GM12892 (cell line): Measurements from ENCODE around the gene DOCK8.
A peak's percentile ranks its signal among the peaks of the same experiment; 100 is the strongest.

Experiments
- DNase-seq: peaks from one replicate; pipeline ENCODE4 v3.0.0; 2011; ENCODE audit not compliant: insufficient read length
- FAIRE-seq: peaks from 2 replicates; lab custom pipeline; 2011; peaks lifted over from hg19 to GRCh38; lab: Jason Lieb, UNC
- POLR2A ChIP-seq: IDR thresholded peaks from 2 replicates; pipeline ENCODE4 v1.6.1; 2011; ENCODE audit warnings: low read depth, low read length, control low read depth
- POLR2AphosphoS5 ChIP-seq: IDR thresholded peaks from 2 replicates; pipeline ENCODE4 v1.6.1; 2011; ENCODE audit warnings: low read depth, low read length, control low read depth
- TAF1 ChIP-seq: IDR thresholded peaks from 2 replicates; pipeline ENCODE4 v1.6.1; 2011; ENCODE audit warnings: low read depth, mild to moderate bottlenecking, control low read depth, low read length, borderline replicate concordance

Gene DOCK8

DNA sequence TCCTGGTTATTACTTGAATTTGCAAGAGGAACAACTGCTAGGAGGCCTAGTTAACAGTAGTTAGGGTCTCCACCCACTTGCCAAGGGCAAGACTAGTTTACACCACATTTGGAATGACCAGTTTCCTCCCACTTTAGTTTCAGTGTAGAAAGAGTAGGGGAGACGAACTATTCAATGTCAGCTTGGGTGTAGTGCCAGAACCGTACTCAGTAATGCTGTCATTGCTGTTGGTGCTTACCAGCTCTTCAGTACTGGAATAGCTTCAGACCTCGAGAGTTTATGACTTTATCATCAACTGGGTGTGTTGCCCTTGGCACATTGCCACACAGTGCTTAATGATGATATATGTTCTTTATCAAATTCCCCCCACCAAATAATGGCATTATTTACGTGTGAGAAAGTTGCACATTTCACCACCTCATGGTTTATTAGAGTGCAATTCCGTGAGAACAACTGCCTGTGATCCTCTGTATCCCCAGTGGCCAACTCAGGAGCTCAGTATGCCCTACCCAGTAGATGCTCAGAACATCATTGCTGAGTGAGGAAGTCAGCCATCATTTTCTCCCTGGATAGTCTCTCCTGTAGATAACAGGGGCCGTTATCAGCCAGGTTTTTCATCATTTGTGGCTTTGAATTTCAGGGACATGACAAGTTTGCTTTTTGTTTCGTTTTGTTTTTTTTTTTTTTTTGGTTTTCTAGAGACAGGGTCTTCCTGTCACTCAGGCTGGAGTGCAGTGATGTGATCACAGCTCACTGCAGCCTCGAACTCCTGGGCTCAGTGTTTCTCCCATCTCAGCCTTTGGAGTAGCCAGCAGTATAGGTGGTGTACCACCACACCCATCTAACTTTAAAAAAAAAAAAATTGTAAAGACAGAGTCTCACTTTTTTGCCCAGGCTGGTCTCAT is 67.3 kb downstream of the DOCK8 start:
- no peak for TF ChIP-seq TAF1
- no peak for TF ChIP-seq POLR2A
- TF ChIP-seq POLR2AphosphoS5: no peak
- DNase-seq (no peak), FAIRE-seq (peak; percentile 27)

DNA sequence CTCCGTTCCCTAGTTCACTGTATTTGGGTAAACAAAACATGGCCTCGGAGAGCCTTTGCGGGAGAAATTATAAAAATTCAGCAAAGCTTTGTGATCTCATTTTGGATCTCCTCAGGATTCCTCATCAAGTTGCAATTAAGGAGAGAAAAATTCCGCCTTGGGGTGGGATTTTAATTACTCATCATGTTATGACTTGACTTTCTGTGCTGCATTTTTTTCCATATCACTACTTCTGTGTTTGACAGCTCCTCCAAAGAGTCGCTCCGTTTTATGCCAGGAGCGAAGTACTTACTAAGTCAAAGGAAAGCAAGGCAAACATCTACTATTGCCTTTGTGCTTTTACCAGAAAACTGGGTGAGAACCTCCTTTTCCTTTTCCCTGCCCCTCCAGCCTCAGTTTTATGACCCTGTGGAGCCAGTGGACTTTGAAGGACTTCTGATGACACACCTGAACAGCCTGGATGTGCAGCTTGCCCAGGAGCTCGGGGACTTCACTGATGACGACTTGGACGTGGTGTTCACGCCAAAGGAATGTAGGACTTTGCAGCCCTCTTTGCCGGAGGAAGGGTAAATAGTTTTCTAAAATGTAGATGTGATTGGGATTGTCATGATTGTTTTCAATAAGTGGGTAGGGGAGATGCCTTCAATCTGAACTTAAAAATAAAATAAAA is 71.5 kb downstream of the DOCK8 start:
- DNase-seq: no peak
- TF ChIP-seq POLR2AphosphoS5 (no peak), POLR2A (no peak), TAF1 (no peak)
- no peak for FAIRE-seq

DNA sequence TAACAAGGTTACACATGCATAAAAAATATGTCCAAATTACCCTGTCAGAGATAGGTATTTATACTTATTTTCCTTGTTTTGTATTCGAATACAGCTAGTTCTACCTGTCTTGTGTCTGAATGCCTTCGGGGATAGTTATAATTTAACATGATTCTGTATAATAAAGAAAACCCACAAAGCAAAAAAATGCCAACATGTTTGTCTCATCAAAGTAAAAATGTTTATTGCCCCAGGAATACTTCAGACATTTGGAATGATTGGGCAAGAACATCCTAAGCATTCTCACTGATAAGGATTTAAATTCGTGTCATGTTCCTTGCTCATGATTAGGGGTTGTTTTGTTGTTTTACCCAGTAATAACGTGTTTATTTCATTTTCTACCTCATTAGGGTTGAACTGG is 74.5 kb downstream of the DOCK8 start:
- DNase-seq: no peak
- no peak for FAIRE-seq
- TF ChIP-seq TAF1 (no peak), POLR2AphosphoS5 (no peak), POLR2A (no peak)

DNA sequence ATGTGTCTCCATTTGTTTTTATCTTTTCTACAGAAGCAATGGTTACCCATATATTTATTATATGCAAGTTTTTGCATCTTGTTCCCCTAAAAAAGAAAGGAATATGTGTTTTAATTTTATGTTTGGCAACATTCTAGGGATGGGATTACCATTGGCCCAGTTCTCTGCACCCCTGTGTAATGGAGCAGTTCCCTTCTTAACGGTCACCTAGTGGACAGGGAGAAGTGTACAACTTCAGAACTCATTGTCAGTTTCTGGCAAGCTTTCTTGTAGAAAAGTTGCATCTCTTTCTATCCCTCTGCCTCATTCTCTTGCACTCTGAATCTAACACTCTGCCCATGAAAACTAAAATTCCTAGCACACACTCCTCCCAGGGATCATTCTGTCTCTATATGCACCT is 78.2 kb downstream of the DOCK8 start:
- no peak for DNase-seq
- TF ChIP-seq POLR2AphosphoS5 (no peak), POLR2A (no peak), TAF1 (no peak)
- FAIRE-seq: no peak

DNA sequence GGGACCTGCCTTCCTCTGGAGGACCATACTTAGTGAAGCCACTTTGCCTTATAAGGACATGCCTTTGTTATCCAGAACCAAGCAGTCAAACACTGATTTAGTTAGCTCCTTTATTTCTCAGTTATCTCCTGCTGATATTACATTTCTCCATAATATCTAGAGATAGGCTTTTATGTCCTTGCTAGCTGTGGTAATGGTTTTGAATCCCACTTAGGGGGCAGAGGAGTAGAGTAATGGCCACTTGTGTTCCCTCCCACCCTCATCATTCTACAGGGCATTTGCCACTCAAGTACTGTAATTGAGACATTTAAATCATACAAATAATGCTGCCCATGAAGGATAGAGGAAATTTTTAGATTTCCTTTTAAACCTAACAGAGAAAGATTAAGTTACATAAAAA is 80.9 kb downstream of the DOCK8 start:
- no peak for DNase-seq
- TF ChIP-seq POLR2A: no peak
- TF ChIP-seq TAF1: no peak
- TF ChIP-seq POLR2AphosphoS5: no peak
- FAIRE-seq: no peak

DNA sequence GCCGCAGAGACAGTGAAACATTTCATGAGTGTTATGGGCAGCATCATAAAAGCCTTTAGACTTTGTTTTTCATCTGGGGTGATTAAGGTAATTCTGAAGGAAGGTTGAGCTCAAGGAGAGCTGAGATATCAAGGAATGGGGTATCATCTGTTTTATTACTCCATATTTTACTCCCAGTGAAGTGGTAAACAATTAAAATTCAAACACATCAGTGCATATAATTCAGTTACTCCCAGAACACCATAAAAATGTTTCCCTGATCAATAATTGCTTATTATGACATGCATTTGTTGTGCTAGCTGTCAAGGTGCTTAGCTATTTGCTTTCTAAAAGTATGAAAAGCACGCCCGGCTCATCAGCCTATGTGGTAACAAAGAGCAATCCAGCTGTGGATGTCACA is 81.7 kb downstream of the DOCK8 start:
- FAIRE-seq: no peak
- TF ChIP-seq POLR2A (no peak), TAF1 (no peak), POLR2AphosphoS5 (no peak)
- DNase-seq: no peak

DNA sequence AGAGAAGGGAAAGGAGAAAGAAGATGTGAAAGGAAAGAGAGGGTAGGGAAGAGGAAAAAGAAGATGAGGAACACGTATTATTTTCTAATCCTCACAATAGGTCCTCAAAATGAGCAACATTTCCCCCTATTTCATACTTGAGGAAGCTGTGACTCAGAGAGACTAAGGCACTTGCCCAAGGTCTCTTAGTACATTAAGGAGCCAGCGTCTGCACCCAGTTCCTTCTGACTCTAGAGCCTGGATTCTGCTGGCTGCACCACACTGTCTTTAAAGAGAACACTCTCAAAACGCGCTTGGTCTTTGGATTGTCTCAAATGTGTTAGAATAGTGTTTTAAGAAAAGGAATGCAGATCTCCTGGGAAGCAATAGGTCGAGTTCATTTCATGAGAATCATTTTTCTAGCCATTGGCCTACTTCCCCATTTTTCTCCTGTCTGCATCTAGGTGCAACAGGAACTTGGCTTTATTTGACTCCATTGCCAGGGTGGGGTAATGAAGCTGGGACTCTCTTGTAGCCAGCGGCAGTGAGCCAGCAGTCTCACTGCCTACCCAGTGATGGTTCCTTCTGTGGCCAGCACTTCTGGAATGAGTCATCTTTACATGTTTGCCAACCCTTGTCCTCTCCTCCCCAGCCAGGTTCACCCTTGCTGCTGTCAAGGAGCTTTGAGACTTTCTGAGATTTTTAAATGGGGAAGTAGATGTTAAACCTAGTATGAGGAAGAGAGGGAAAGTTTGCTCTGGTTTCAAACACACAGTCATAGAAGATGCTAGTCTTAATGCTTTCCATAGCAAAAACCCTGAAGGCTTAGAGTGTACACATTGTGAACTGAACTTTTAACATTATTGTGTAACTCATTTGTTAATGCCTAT is 82.7 kb downstream of the DOCK8 start:
- TF ChIP-seq POLR2A: no peak
- TF ChIP-seq TAF1: no peak
- no peak for TF ChIP-seq POLR2AphosphoS5
- DNase-seq (peak; percentile 16), FAIRE-seq (peak; percentile 99)

DNA sequence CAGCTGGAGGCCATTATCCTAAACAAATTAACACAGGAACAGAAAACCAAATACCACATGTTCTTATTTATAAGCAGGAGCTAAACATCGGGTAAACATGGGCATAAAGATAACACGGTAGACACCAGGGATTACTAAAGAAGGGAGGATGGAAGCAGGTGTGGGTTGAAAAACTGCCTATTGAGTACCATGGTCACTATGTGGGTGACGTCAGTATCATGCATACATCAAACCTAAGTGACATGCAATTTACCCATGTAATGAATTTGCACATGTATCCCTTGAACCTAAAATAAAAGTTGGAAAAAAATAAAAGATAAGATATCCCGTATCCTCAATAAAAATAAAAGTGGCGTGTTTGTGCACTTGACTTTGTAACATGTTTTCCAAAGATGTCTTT is 88.8 kb downstream of the DOCK8 start:
- TF ChIP-seq TAF1 (no peak), POLR2AphosphoS5 (no peak), POLR2A (no peak)
- DNase-seq: no peak
- no peak for FAIRE-seq

DNA sequence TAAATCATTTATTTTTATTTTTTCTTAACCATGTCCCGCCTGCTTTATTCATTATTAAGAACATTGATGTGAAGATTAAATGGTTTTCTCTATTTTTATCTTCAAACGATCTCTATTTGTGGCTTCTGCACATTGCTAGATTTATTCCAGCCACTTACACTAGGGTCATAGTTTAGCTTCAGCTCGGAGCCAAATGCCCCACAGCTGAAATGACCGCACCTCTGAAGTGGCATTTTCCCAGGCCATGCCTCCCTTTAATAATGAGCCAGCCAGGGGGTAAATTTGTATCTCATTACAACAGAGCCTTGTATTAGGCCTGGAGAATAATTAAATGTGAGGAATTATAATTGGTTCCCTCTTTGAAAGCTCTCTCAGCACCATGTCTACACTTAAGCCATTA is 89.4 kb downstream of the DOCK8 start:
- no peak for TF ChIP-seq POLR2A
- no peak for DNase-seq
- no peak for FAIRE-seq

DNA sequence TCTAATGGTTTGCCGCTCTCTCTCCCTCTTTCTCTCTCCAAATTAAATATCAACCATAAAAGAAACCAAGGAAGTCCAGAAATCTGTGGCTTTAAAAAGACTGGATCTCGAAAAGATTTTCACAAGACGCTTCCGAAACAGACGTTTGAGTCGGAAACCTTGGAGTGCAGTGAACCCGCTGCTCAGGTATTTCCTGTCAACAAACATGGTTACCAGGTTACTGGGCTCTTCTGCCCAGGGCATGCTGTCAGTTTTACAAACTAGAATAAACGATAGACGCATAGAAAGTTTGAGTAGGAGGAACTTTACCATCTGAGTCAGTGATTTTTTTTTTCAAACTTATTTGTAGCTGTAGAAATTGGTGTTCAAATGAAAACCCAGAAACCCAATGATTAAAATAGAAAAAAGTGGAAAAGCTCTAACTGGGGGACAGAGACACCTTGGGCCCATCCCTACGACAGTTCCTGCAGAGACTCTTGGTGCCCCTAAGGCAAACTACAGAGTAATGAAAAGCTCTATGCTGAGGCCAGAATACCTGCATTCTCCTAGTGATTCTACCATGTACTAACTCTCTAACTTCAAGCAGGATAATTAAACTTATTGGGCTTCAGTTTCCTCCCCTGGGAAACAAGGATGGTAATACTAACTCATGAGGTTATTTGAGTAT is 90.0 kb downstream of the DOCK8 start:
- no peak for DNase-seq
- no peak for FAIRE-seq
- no peak for TF ChIP-seq TAF1
- no peak for TF ChIP-seq POLR2A
- no peak for TF ChIP-seq POLR2AphosphoS5

DNA sequence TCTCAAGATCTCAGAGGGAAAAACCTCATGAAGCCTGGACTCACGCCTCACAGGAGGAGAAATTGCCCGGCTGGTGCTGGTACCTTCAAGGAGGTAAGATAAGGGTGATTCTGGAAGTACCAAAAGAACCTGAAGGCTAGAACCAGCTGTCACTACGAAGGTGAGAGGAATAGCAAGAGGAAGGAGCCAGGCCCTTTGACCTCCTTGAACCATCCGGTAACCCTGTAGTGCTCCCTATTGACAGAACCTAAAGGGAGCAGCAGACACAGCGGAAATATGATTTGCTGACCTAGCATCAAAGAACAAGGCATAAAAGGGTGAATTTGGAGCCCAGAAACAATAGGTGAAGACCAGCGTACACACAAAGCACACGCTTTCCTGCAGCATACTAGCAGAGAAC is 92.2 kb downstream of the DOCK8 start:
- TF ChIP-seq TAF1 (no peak), POLR2AphosphoS5 (no peak), POLR2A (0 out of 2 replicates have a peak, but pooled peaks have one; percentile 2)
- FAIRE-seq (no peak), DNase-seq (no peak)

DNA sequence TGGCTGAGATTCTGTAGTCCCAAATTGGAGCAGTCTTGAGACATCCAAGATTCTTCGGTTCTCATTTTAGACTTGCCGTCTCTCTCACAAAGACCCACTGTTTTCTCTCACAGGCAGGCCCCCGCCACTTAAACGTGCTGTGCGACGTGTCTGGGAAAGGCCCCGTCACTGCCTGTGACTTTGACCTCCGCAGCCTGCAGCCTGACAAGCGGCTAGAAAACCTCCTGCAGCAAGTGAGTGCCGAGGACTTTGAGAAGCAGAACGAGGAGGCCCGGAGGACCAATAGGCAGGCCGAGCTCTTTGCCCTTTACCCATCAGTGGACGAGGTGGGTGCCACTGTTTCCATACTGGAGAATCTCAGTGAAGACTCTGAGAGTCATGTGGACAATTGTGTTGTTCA is 97.2 kb downstream of the DOCK8 start:
- DNase-seq (no peak), FAIRE-seq (no peak)
- TF ChIP-seq POLR2A (no peak), TAF1 (no peak), POLR2AphosphoS5 (no peak)
